Activated CD4-positive, alpha-beta memory T cell treated with anti-CD3 and anti-CD28 coated beads, Interleukin-2, amount 10 ng/mL, durations not matched to agents 7 days and 5 days (primary cell): ENCODE results near the gene MYBPC1. TPM values are rescaled to one million over a fixed set of nuclear protein-coding genes. Genes with fewer than 3 reads are reported as not detected.
A peak's percentile ranks its signal among the peaks of the same experiment; 100 is the strongest.
"Not testable (repeated sequence)": the region's sequence is repeated elsewhere in the genome, so short reads cannot be mapped to it uniquely, and the experiment has no call there.

ENCODE experiments used
- CTCF ChIA-PET: fragments of 350-600 bp; sonication (Branson Sonifier 250); formaldehyde crosslinking; loops from one replicate; lab custom pipeline; 2021; ENCODE audit warnings: antibody characterized with exemption, inconsistent platforms; lab: Charles Lee
- POLR2A ChIA-PET: fragments of 350-600 bp; sonication (Branson Sonifier 250); formaldehyde crosslinking; loops from one replicate; lab custom pipeline; 2021; ENCODE audit warnings: antibody characterized with exemption; lab: Charles Lee
- DNase-seq: peaks from one replicate; pipeline ENCODE4 v3.0.0-alpha.2; 2020
- H3K27ac Mint-ChIP-seq: one replicate; pipeline ENCODE4 v1.8.0; 2021; ENCODE audit warnings: mild to moderate bottlenecking, mixed read lengths
- H3K27me3 Mint-ChIP-seq: one replicate; pipeline ENCODE4 v1.8.0; 2021; ENCODE audit warnings: mixed read lengths
- H3K36me3 Mint-ChIP-seq: one replicate; pipeline ENCODE4 v1.8.0; 2021; ENCODE audit warnings: low read depth, mixed read lengths
- H3K4me1 Mint-ChIP-seq: one replicate; pipeline ENCODE4 v1.8.0; 2021; ENCODE audit warnings: mixed read lengths
- H3K4me3 Mint-ChIP-seq: one replicate; pipeline ENCODE4 v1.8.0; 2021; ENCODE audit warnings: mild to moderate bottlenecking, mixed read lengths
- H3K9me3 Mint-ChIP-seq: one replicate; pipeline ENCODE4 v1.8.0; 2021; ENCODE audit warnings: mixed read lengths
- total RNA-seq, 2 experiments: library from RNA; stranded (reverse); gene quantifications; one replicate each; pipeline ENCODE4 v1.2.3, GENCODE V29; 2021

Gene MYBPC1
- total RNA-seq, 2 experiments from 2014 or later, result not detected

DNA sequence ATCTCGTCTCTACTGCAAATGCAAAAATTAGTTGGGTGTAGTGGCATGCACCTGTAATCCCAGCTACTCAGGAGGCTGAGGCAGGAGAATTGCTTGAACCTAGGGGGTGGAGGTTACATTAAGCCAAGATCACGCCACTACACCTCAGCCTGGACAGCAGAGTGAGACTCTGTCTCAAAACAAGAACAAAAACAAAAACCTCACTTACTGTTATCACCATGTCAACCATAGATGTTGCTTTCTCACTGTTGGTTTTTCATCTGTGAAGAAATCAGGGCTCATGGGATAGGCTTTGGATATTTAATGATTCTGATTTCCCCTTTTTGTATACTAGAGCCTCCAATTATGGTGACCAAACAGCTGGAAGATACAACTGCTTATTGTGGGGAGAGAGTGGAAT is 52.9 kb downstream of the MYBPC1 start:
- H3K4me1 Mint-ChIP-seq, result peaks cover 3% of the 10 kb centered on the region
- no peak overlapping the region for H3K4me3 Mint-ChIP-seq
- DNase-seq, result no peak
- POLR2A ChIA-PET, result no interaction called here
- peaks cover 16% of the 10 kb centered on the region for H3K27me3 Mint-ChIP-seq
- H3K36me3 Mint-ChIP-seq, result no peaks in the 10 kb centered on the region
- no peak overlapping the region for H3K27ac Mint-ChIP-seq
- CTCF ChIA-PET, result no interaction called here
- H3K9me3 Mint-ChIP-seq, result no peaks in the 10 kb centered on the region

DNA sequence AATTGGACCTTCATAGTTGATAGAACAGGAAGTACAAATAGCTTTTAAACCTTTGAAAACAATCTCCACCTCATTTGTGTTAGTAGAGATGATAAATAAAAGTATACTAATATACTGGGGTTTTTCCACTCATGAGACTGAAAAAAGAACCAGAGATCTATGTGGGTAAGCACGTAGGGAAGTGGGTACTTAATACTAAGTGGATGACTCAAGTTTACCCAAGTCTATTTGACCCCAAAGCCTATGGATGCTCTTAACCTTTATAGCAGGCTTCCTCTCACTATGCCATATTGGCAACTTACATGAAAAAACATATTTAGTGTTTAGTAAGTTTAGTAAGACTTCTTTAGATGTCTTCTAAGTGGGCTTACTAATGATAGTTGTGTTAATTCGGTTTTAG is 53.4 kb downstream of the MYBPC1 start:
- ChIA-PET POLR2A (no interaction called here), CTCF (no interaction called here)
- Mint-ChIP-seq H3K27me3 (peaks cover 13% of the 10 kb centered on the region), H3K4me3 (no peak overlapping the region), H3K4me1 (peaks cover 3% of the 10 kb centered on the region), H3K27ac (no peak overlapping the region), H3K9me3 (no peaks in the 10 kb centered on the region), H3K36me3 (no peaks in the 10 kb centered on the region)
- no peak for DNase-seq

DNA sequence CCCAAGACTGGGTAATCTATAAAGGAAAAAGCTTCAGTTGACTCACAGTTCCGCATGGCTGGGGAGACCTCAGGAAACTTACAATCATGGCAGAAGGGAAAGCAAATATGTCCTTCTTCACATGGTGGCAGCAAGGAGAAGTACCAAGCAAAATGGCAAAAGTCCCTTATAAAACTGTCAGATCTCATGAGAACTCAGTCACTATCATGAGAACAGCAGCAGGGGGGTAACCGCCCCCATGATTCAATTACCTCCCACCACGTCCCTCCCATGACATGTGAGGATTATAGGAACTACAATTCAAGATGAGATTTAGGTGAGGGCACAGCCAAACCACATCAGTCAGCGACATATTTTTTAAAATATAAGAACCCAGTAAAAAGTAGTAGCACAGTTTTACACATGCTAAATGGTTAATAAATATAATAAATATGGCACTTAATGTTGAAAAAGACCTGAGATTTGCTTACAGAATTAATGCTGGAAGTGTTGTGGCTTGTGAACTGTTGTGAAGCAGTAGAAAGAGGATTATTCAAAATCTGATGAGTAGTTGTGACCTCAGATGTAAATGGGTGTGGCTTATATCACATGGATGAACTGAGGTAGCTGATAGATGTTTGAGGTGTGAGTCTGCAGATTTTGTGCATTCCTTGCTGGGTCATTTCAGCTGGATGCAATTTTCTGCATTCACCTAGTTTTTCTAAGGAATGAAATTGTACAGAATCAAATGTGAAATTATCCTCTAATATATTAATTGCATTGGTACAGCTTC is 55.8 kb downstream of the MYBPC1 start:
- ChIA-PET POLR2A (no interaction called here), CTCF (interaction anchor here (0.5 kb wide), 1 partner anchor 188 kb away, joined by 6 read pairs; no protein-coding TSS in a partner anchor)

DNA sequence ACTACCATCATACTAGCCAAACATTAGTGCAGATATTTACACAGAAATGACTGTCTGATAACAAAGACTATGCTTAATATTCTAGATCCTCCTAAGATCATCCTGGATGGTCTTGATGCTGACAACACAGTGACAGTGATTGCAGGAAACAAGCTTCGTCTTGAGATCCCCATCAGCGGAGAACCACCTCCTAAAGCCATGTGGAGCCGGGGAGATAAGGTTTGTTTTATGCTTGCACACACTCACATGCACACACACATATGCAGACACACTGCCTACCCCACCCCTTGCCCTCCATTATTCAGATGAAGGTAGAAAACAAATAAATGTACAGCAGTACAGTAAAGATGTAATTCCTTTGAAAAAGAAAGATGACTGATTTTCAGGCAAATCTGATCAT is 58.3 kb downstream of the MYBPC1 start:
- H3K4me3 Mint-ChIP-seq, result no peak overlapping the region
- H3K36me3 Mint-ChIP-seq, result no peaks in the 10 kb centered on the region
- CTCF ChIA-PET, result no interaction called here
- peaks cover 16% of the 10 kb centered on the region for H3K27me3 Mint-ChIP-seq
- no peaks in the 10 kb centered on the region for H3K4me1 Mint-ChIP-seq
- no peaks in the 10 kb centered on the region for H3K9me3 Mint-ChIP-seq
- no peak for DNase-seq
- H3K27ac Mint-ChIP-seq, result no peak overlapping the region
- POLR2A ChIA-PET, result no interaction called here

More for the DNA sequence above, 55.8 kb downstream of the MYBPC1 start:
- Mint-ChIP-seq H3K36me3 (no peaks in the 10 kb centered on the region), H3K27ac (no peak overlapping the region), H3K4me1 (peaks cover 3% of the 10 kb centered on the region), H3K9me3 (no peaks in the 10 kb centered on the region), H3K4me3 (no peak overlapping the region), H3K27me3 (peaks cover 20% of the 10 kb centered on the region)
- DNase-seq, result no peak

DNA sequence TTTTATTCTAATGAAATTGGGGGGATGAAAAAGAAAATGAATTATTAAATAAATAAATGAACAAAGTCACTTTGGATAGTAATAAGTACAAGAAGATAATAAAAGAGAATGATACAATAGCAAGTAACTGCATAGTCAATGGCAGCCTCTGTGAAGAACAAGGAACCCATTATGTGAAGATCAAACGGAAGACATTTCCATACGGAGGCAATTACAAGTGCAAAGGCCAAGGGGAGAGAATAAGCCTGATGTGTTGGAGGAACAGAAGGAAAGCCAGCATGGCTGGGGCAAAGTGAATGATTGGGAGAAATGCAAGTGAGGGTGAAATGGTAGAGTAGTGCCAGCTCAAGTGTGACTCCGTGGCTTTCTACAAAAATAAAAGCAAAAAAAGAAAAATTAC is 58.7 kb downstream of the MYBPC1 start:
- Mint-ChIP-seq H3K27me3 (peaks cover 18% of the 10 kb centered on the region), H3K9me3 (no peaks in the 10 kb centered on the region), H3K27ac (no peak overlapping the region), H3K4me1 (no peaks in the 10 kb centered on the region), H3K4me3 (no peak overlapping the region), H3K36me3 (no peaks in the 10 kb centered on the region)
- CTCF ChIA-PET, result no interaction called here
- POLR2A ChIA-PET, result no interaction called here
- no peak for DNase-seq

DNA sequence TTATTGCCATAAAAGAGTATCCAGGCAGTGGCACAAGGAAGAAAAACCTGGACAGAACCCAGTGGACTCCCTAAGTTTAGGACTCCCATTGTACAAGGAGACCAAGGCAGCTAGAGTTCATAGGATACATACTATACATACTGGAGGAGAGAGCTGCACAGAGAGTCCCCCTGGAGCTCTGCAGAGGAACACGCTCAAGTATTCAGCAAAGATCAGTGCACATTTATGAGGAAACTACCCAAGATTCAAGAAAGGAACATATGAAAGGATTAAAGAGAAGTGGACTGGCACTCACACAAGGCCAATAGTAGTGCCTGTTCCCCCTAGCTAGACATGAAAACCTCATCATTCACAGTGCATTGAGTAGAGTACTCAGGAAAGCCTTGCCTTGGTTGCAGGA is 59.7 kb downstream of the MYBPC1 start:
- Mint-ChIP-seq H3K27ac (no peak overlapping the region), H3K27me3 (peaks cover 19% of the 10 kb centered on the region), H3K4me3 (no peak overlapping the region), H3K36me3 (no peaks in the 10 kb centered on the region), H3K9me3 (no peaks in the 10 kb centered on the region), H3K4me1 (no peaks in the 10 kb centered on the region)
- ChIA-PET POLR2A (no interaction called here), CTCF (interaction anchor here (1.0 kb wide), 1 partner anchor 240 kb away, joined by 3 read pairs; no protein-coding TSS in a partner anchor)
- no peak for DNase-seq

DNA sequence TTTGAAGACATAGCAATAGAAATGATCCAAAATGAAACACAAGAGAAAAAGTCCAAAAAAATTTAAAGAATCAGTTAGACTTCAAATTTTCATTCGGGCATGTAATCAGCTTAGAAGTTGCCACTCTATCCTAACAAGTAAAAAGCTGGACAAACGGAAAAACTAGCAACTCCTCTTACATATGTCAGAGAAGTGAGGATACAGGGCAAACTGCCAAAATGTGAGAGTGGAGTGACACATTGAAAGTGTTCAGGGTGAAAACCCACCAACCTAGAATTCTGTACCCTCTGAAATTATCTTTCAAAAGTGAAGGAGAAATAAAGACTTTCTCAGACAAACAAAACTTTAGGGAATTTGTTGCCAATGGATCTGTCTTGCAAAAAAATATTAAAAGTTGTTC is 60.6 kb downstream of the MYBPC1 start:
- Mint-ChIP-seq H3K36me3 (no peaks in the 10 kb centered on the region), H3K27ac (no peak overlapping the region), H3K27me3 (peaks cover 17% of the 10 kb centered on the region), H3K4me1 (no peaks in the 10 kb centered on the region), H3K4me3 (no peak overlapping the region), H3K9me3 (no peaks in the 10 kb centered on the region)
- CTCF ChIA-PET, result interaction anchor here (1.0 kb wide), 1 partner anchor 241 kb away, joined by 3 read pairs; no protein-coding TSS in a partner anchor
- POLR2A ChIA-PET, result no interaction called here
- no peak for DNase-seq

DNA sequence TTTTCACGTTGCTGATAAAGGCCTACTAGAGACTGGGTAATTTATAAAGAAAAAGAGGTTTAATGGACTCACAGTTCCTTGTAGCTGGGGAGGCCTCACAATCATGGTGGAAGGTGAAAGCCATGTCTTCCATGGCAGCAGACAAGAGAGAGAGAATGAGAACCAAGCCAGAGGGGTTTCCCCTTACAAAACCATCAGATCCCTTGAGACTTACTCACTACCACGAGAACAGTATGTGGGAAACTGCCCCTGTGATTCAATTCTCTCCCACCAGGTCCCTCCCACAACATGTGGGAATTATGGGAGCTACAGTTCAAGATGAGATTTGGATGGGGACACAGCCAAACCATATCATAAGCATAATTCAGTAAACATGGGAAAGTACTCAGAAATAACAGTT is 65.9 kb downstream of the MYBPC1 start:
- H3K36me3 Mint-ChIP-seq, H3K27ac Mint-ChIP-seq, H3K4me1 Mint-ChIP-seq, CTCF ChIA-PET, H3K4me3 Mint-ChIP-seq, DNase-seq, H3K9me3 Mint-ChIP-seq, POLR2A ChIA-PET: not testable (repeated sequence)
- H3K27me3 Mint-ChIP-seq, result peaks cover 11% of the 10 kb centered on the region

DNA sequence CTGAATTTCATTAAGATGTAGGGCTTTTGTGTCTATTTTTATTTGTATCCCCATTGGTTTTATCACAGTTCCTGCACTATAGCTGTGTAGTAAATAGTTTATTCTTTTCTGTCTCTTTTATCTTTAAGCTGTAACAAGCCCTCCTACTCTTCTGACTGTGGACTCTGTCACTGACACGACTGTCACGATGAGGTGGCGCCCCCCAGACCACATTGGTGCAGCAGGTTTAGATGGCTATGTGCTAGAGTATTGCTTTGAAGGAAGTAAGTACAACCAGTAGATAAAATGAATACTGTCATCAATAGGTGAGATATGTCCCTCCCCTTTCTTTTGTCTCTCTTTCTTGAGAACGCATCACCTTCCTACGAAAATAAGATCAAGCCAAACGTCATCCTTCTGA is 68.5 kb downstream of the MYBPC1 start:
- DNase-seq, result no peak
- Mint-ChIP-seq H3K36me3 (no peaks in the 10 kb centered on the region), H3K9me3 (no peaks in the 10 kb centered on the region), H3K4me1 (no peaks in the 10 kb centered on the region), H3K27ac (no peak overlapping the region), H3K27me3 (peaks cover 18% of the 10 kb centered on the region), H3K4me3 (no peak overlapping the region)
- ChIA-PET POLR2A (no interaction called here), CTCF (no interaction called here)

DNA sequence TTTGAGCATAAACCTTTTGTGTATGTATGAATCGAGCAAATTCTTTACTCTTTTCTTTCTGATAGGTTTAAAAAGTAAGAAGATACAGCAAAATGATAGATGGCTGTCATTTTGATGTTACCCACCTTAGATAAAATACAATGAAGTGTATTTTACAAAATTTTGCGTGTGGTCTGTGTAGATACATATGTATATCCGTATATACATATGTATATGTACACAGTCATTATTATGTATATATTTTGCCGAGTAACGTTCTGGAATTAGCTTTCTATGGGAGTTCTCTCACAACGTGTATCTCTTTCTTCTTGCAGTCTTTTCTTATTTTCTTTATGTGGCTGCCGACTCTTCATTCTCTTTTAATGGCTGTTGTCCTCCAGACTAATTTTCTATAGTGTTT is 70.2 kb downstream of the MYBPC1 start:
- Mint-ChIP-seq H3K9me3 (no peaks in the 10 kb centered on the region), H3K27me3 (peaks cover 14% of the 10 kb centered on the region), H3K4me1 (peaks cover 2% of the 10 kb centered on the region), H3K27ac (no peak overlapping the region), H3K4me3 (no peak overlapping the region), H3K36me3 (no peaks in the 10 kb centered on the region)
- CTCF ChIA-PET, result no interaction called here
- no peak for DNase-seq
- POLR2A ChIA-PET, result no interaction called here

DNA sequence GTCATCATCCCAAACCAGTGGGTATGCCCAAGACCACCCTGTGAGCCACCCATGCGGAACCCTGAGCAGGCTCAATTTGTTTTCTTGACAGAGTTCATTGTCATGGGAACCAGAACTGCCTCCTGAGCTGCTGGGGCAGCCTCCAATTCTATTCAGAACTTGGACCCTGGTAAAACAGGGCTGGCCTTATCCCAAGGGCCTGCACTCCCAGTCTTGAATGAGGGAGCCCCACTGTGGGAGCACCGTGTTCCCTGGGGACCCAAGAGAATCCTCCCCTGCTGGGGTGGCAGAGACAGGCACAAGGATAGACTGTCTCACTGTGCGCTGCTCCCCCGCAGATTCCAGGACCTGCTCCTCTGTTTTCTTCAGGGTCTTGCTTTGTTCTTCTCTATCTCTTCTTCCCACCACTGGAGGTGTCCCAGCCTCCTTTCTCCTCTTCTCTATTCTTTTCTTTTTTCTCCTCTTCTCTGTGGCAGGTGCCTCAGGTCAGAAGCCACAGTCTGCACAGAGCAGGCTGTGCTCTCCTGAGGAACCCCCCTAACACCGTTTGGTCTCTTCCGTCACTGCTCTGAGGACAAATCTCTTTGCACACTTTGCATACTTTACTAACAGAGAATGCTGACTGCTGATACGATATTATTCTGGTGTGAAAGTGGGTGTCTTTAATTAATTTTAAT is 71.4 kb downstream of the MYBPC1 start:
- H3K4me3 Mint-ChIP-seq, result no peak overlapping the region
- peaks cover 11% of the 10 kb centered on the region for H3K4me1 Mint-ChIP-seq
- ChIA-PET CTCF (no interaction called here), POLR2A (no interaction called here)
- no peak overlapping the region for H3K27ac Mint-ChIP-seq
- no peak for DNase-seq
- peaks cover 14% of the 10 kb centered on the region for H3K27me3 Mint-ChIP-seq
- no peaks in the 10 kb centered on the region for H3K9me3 Mint-ChIP-seq
- H3K36me3 Mint-ChIP-seq, result no peaks in the 10 kb centered on the region

DNA sequence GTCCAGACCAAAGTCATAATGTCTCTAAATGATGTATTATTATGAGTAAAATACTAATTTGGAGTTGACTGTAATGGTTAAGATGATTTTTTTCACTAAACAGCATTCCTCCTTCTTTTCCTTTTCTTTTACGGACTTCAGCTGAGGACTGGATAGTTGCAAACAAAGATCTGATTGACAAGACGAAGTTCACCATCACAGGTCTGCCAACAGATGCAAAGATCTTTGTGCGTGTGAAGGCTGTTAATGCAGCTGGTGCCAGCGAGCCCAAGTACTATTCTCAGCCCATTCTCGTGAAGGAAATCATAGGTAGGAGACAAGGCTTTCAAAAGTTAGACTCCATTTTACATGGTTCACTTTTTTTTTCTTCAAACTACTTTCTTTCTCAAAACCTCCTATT is 72.8 kb downstream of the MYBPC1 start:
- H3K9me3 Mint-ChIP-seq, result no peaks in the 10 kb centered on the region
- no peak overlapping the region for H3K4me3 Mint-ChIP-seq
- DNase-seq, result no peak
- CTCF ChIA-PET, result interaction anchor here (0.6 to 1.2 kb wide), 2 partner anchors 21 to 171 kb away, joined by 3 to 4 read pairs; no protein-coding TSS in a partner anchor
- H3K36me3 Mint-ChIP-seq, result no peaks in the 10 kb centered on the region
- no peak overlapping the region for H3K27ac Mint-ChIP-seq
- POLR2A ChIA-PET, result no interaction called here
- H3K4me1 Mint-ChIP-seq, result peaks cover 21% of the 10 kb centered on the region
- peaks cover 14% of the 10 kb centered on the region for H3K27me3 Mint-ChIP-seq

DNA sequence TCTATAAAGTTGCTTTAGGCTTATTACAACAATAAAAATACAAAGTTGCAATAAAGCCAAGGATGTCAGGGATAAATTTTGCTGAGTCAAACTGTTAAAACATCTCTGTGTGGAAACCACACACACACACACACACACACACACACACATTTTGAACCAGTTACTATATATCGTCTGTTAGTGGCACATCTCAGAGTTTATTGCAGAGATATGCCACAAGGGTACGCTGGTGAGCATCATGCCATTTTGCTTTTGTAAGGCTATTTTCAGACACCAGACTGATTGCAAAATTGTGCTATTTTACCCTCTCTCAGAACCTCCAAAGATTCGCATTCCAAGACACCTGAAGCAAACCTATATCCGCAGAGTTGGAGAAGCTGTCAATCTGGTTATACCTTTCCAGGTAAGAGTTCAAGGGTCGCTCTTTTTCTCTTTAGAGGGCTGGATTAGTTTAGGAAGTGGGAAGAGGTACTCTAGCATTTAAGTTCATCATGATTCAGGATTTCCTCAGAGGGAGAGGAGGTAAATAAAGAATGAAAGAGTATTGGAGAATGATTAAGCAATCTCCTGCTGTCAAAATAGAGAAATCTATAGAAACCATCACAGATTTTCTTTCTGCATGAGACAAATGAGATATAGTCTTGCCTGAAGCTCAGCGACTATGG is 75.4 kb downstream of the MYBPC1 start:
- no peaks in the 10 kb centered on the region for H3K9me3 Mint-ChIP-seq
- H3K4me1 Mint-ChIP-seq, result peaks cover 21% of the 10 kb centered on the region
- DNase-seq, result peak; percentile 59
- H3K27ac Mint-ChIP-seq, result no peak overlapping the region
- no peak overlapping the region for H3K4me3 Mint-ChIP-seq
- H3K36me3 Mint-ChIP-seq, result no peaks in the 10 kb centered on the region
- H3K27me3 Mint-ChIP-seq, result peaks cover 14% of the 10 kb centered on the region
- CTCF ChIA-PET, result no interaction called here
- POLR2A ChIA-PET, result no interaction called here
